Lower leg skin (tissue), 4 donors: ENCODE measurements around the gene COBL. TPM values are rescaled to one million over a fixed set of nuclear protein-coding genes. Genes with fewer than 3 reads are reported as not detected.

Experiments used
- DNase-seq, 2 donors: peaks; one replicate each; pipeline ENCODE4 v3.0.0-alpha.2; 2019; ENCODE audit warnings: low spot score in 2 of 2
- H3K4me3 ChIP-seq: fragments of 200-600 bp; sonication (generic); 2 replicates; pipeline ENCODE4 v1.5.1; 2017; ENCODE audit warnings: mild to moderate bottlenecking, low read depth; ENCODE audit not compliant: poor library complexity, severe bottlenecking
- POLR2A ChIP-seq, 2 donors: fragments of 450-650 bp; IDR thresholded peaks; one replicate each; pipeline ENCODE4 v1.6.1; 2016 to 2017; ENCODE audit warnings: antibody characterized with exemption in 2 of 2, mild to moderate bottlenecking in 1 of 2, moderate library complexity in 1 of 2
- WGBS, 2 donors: methylation state at CpG; one replicate each; pipeline ENCODE4 v1.1.5; 2018; 5-methylcytosine and 5-hydroxymethylcytosine counted together
- intact Hi-C: fragments of 100-400 bp; cut with DNase I; formaldehyde crosslinking; loops from one replicate; pipeline ENCODE4 v1.15.0; 2023; ENCODE audit warnings: low total_unique reads
- total RNA-seq, 4 donors: library from RNA; depleted of rRNA; stranded (reverse); fragments of >200 nt; gene quantifications; one replicate each; pipeline ENCODE4 v1.1.0, GENCODE V29; 2016
- TF ChIP-seq, protein P1 (sequence below), 3 donors: fragments of 450-650 bp; IDR thresholded peaks; one replicate each; pipeline ENCODE4 v1.5.1; 2016; ENCODE audit warnings: antibody characterized with exemption in 3 of 3, mild to moderate bottlenecking in 3 of 3, moderate library complexity in 2 of 3

COBL gene
- total RNA-seq, 4 donors from 2014 or later = 40.2 to 94.1 (median 66.5) TPM

DNA sequence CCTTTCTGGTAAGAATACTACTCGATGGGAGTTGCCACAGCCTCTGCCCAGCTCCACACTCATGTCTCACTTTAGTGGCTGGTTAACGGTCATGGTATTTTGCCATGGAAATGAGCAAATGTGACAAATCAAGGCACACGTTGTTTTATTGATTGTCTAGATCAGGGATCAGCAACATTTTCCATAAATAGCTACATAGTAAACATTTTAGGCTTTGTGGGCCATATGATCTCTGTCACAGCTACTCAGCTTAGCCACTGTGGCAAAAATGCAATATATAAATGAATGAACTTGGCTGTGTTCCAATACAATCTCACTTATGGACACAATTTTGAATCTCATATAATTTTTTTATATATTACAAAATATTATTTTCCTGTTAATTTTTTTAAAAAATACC lies 76.9 kb downstream of the COBL start:
- TF ChIP-seq POLR2A (IDR thresholded peaks at IDR 0.05) = no peak
- TF ChIP-seq, protein P1, sequence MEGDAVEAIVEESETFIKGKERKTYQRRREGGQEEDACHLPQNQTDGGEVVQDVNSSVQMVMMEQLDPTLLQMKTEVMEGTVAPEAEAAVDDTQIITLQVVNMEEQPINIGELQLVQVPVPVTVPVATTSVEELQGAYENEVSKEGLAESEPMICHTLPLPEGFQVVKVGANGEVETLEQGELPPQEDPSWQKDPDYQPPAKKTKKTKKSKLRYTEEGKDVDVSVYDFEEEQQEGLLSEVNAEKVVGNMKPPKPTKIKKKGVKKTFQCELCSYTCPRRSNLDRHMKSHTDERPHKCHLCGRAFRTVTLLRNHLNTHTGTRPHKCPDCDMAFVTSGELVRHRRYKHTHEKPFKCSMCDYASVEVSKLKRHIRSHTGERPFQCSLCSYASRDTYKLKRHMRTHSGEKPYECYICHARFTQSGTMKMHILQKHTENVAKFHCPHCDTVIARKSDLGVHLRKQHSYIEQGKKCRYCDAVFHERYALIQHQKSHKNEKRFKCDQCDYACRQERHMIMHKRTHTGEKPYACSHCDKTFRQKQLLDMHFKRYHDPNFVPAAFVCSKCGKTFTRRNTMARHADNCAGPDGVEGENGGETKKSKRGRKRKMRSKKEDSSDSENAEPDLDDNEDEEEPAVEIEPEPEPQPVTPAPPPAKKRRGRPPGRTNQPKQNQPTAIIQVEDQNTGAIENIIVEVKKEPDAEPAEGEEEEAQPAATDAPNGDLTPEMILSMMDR (IDR thresholded peaks at IDR 0.05) = no peak
- 84% methylated on average over 3 of the region's 3 CpGs for WGBS, 2 donors
- no peak overlapping the region for H3K4me3 ChIP-seq
- intact Hi-C loops = no loop called here
- peak in 1 of 2 donors; percentile 2 for DNase-seq

DNA sequence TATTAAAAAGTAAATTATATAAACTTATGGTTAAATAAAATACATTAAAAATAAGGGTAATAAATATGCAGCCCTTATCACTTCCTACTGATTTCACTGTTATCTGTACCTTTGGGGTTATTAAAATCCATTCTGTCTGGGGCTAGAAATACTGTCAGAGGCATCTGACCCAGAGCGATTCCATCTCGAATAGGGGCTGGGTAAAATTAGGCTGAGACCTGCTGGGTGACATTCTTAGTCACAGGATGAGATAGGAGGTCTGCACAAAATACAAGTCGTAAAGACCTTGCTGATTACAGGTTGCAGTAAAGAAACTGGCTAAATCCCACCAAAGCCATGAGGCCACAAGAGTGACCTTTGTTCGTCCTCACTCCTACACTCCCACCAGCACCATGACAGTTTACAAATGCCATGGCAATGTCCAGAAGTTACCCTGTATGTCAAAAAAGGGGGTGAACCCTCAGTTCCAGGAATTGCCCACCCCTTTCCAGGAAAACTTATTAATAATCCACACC lies 77.6 kb downstream of the COBL start:
- no peak overlapping the region for H3K4me3 ChIP-seq
- 77 to 78% methylated on average over 4 of the region's 4 CpGs for WGBS, 2 donors
- intact Hi-C loops = no loop called here
- no peak for TF ChIP-seq POLR2A (IDR thresholded peaks at IDR 0.05)
- TF ChIP-seq, protein P1 (IDR thresholded peaks at IDR 0.05) = no peak
- peak in 1 of 2 donors; percentile 43 for DNase-seq

DNA sequence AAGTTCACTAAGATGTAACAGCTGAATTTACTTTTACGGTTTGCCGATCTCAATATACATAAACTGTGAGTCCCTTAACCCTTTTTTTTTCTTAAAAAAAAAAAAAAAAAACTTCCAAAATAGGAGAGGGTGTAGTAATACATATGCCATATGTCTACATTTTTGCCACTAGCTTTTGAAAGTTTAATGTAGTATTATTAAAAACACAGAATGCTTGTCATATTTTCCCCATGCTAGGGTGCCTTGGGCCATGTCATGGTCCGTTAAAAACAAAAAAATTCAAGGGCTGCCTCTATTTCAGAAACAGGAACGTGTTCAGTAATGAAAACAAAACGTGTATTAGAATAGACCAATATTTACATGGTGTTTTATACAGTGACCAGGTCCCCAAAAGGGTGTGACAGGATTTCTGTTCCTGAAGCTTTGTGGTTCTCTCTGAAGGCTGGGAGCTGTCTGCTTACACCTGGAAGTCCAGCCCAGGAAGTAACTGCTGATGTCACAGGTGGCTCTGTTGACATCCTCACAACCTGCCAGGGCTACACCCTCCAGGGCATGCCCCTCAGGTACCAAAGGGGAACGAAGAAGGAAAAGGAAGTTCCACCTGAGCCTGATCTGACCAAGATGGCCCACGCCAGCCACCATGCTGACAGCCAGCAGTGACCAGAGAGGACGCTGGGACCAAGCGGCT lies 79.0 kb downstream of the COBL start:
- DNase-seq = peak in 1 of 2 donors; percentile 36
- H3K4me3 ChIP-seq = no peak overlapping the region
- TF ChIP-seq, protein P1 (IDR thresholded peaks at IDR 0.05) = no peak
- no peak for TF ChIP-seq POLR2A (IDR thresholded peaks at IDR 0.05)
- WGBS, 2 donors = 76 to 83% methylated on average over 9 of the region's 9 CpGs
- intact Hi-C loops = no loop called here

DNA sequence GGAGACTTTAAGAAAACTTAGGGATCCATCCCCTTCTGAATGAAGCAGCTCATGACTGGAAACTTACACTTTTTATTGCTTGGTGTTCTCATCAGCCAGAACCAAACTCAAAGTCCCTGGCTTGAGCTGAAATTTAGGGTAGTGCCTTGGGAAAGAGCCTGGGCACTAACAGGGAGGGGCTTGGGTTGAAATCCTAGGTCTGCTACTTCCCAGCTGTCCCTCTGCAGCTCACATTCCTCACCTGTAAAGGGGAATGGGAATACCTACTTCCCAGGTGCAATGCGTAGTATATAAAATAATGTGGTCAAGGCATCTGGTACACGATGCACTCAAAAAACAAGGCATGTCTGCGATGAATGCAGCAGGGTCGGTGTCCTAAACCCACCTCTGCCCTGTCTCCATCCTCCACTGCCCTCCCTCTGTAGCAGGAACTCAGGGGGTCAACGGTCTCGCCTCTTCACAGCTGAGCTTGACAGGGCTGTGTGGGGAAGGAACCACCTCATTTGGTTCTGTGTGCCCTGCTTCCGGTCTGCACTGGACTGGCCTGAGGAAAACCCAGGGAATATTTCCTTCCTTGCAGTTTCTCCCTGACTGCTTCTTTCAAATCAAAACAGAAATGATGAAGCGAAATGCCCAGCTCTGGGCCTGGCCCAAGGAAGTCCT lies 80.0 kb downstream of the COBL start:
- intact Hi-C loops = no loop called here
- H3K4me3 ChIP-seq = no peak overlapping the region
- peak in 1 of 2 donors; percentile 60 for DNase-seq
- TF ChIP-seq POLR2A (IDR thresholded peaks at IDR 0.05) = no peak
- TF ChIP-seq, protein P1 (IDR thresholded peaks at IDR 0.05) = no peak
- 73 to 83% methylated on average over 8 of the region's 8 CpGs for WGBS, 2 donors

DNA sequence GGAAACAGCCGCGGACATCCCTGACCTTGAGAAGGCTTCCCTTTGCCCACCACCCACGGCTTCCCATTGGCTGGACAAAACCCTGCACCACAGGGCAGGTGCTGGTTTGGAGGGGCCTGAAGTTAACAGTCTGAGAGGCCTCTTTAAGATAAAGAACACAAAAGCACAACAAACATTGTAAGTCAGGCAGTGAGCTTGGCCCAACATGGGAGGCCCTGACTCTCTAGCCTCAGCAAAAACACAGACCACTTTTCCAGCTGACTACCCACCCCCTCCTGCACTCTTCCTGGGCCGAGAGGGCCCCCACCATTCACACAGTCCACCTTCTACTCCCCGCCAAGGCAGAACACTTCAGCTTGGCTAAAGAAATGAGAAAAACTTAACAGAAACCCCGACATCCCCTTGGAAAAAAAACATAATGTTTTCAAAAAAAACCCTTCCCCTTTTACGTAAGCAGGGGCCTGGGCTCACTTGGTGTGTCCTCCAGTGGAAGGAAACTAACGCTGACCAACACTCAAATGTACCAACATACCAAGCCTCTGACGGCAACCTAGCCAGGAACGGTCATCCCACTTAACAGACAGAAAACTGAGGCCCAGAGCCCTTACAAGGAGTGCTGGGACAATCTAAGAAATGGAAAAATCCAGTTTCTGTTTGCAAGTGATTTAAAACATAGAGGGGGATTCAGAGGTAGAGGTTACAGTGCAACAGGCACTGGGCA lies 80.9 kb downstream of the COBL start:
- 84 to 89% methylated on average over 10 of the region's 10 CpGs for WGBS, 2 donors
- intact Hi-C loops = no loop called here

More for the DNA sequence above, 80.9 kb downstream of the COBL start:
- TF ChIP-seq, protein P1 (IDR thresholded peaks at IDR 0.05) = no peak
- TF ChIP-seq POLR2A (IDR thresholded peaks at IDR 0.05) = no peak
- no peak overlapping the region for H3K4me3 ChIP-seq
- peak in 1 of 2 donors; percentile 69 for DNase-seq
